GM13977 (cell line): ENCODE measurements around the gene MAST1.
"Not testable (repeated sequence)": the region's sequence is repeated elsewhere in the genome, so short reads cannot be mapped to it uniquely, and the experiment has no call there.

Source experiments
- DNase-seq: peaks from one replicate; pipeline ENCODE4 v3.0.0; 2012; ENCODE audit warnings: low spot score
- CTCF ChIP-seq: IDR thresholded peaks from 2 replicates; pipeline ENCODE4 v1.5.1; 2012; ENCODE audit warnings: mild to moderate bottlenecking, control low read depth; ENCODE audit not compliant: insufficient read depth; ENCODE audit errors: extremely low read depth, missing control alignments
- in situ Hi-C: fragments of 300-500 bp; cut with MboI; formaldehyde crosslinking; loops from one replicate; pipeline ENCODE4 v1.12.0; 2022; ENCODE audit warnings: low sequenced_read_pairs, low pct_unique_long_range_greater_than_20kb, mixed read lengths, inconsistent platforms; ENCODE audit not compliant: unreplicated experiment

Gene MAST1

GRCh38 chr19:12801466-12802266 is 36.6 kb upstream of the MAST1 start, which contains the start of the genes PRDX2 and THSD8:
Gene PRDX2, minus strand, starts transcription at chr19:12801800. Its CDS starts 539 bp downstream, at chr19:12801261.
Gene THSD8, plus strand, starts transcription at chr19:12802069. Its CDS starts 3 bp downstream, at chr19:12802072.
- in situ Hi-C loops = no loop called here
- DNase-seq = peak; percentile 85
- TF ChIP-seq CTCF = no peak

GRCh38 chr19:12802267-12803106 is 35.8 kb upstream of the MAST1 start:
- no peak for TF ChIP-seq CTCF
- in situ Hi-C loops = no loop called here
- peak; percentile 61 for DNase-seq

DNA sequence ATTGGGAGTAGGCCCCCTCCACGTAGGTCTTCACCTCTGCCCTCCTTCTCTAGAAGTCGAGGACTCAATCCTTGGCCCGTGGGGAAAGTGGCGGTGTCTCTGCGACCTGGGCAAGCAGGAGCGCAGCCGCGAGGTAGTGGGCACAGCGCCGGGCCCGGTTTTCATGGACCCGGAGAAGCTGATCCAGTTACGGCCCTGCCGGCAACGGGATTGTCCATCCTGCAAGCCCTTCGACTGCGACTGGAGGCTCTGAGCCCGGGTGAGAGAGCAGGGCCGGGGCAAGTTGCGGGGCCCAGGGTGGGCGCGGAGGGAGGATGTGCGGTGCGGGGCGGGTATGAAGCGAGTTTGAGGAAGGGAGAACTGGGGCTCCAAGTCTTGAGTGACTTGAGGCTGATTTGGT is 34.3 kb upstream of the MAST1 start:
- DNase-seq = no peak
- in situ Hi-C loops = no loop called here
- no peak for TF ChIP-seq CTCF

- DNase-seq = peak; percentile 98
- in situ Hi-C loops = no loop called here
- TF ChIP-seq CTCF = no peak
Observed at GRCh38 chr19:12806242-12807081, 31.9 kb upstream of the MAST1 start, which contains the start of gene RNASEH2A. Gene RNASEH2A, plus strand, starts transcription at chr19:12806584. Its CDS starts 90 bp downstream, at chr19:12806674.

DNA sequence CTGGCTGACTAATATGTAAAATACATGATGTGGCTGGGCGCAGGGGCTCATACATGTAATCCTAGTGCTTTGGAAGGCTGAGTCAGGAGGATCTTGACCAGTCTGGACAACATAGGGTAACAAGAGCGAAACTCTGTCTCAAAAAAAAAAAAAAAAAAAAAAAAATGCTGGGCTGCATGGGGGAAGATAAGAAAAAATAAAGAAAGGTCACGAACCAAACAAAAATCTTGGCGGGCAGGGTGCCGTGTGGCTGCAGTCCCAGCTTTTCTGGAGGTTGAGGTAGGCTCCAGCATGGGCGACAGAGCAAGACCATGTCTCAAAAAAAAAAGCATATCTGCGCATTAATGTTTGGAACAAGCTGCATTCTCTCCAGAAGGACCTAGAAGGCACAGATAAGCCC is 23.2 kb upstream of the MAST1 start:
- in situ Hi-C loops = no loop called here
- TF ChIP-seq CTCF = no peak
- DNase-seq = no peak

DNA sequence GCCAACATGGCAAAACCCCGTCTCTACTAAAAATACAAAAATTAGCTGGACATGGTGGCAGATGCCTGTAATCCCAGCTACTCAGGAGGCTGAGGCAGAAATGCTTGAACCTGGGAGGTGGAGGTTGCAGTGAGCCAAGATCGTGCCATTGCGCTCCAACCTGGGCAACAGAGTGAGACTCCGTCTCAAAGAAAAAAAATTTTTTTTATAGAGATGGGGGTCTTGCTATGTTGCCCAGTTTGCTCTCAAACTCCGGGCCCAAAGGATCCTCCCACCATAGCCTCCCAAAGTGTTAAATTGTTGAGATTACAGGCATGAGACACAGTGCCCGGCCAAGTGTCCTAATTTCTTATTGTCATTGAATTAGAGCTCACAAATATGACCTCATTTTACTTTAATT is 21.1 kb upstream of the MAST1 start:
- DNase-seq, in situ Hi-C loops: not testable (repeated sequence)

- in situ Hi-C loops, DNase-seq: not testable (repeated sequence)
Observed at GRCh38 chr19:12817810-12818209, 20.5 kb upstream of the MAST1 start.
